ENCODE measurements around the gene TIMM50. TPM values are rescaled to one million over a fixed set of nuclear protein-coding genes. Genes with fewer than 3 reads are reported as not detected.
A peak's percentile ranks its signal among the peaks of the same experiment; 100 is the strongest.

Gene TIMM50
- total and polyA plus RNA-seq, 12 donors, result 67.3 to 160 (median 79.9) TPM

DNA sequence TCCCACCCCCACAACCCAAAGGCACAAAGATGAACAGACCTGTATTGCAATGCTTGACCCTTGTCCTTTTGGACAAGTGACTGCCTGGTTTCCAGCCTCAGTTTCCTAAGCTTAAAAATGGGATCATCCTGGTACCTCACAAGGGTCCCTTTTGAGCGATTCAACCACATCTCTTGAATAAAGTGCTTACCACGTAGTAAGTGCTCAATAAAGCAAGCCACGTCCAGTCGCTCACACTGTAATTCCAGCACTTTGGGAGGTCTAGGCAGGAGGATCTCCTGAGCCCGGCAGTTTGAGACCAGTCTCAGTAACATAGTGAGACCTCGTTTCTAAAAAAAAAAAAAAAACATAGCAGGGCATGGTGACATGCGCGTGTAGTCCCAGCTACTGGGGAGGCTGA is 19.3 kb downstream of the TIMM50 start:
- Histone ChIP-seq H3K27ac (no peak overlapping the region), H3K36me3 (no peaks in the 10 kb centered on the region), H3K27me3 (peaks cover 19 to 98% (median 88%) of the 10 kb centered on the region in 7 donors), H3K4me3 (no peak overlapping the region), H3K9me3 (no peaks in the 10 kb centered on the region), H3K4me1 (peaks cover 0 to 27% (median 19%) of the 10 kb centered on the region in 9 donors)
- 77 to 83% methylated on average over 8 of the region's 8 CpGs for WGBS, 2 donors
- ATAC-seq, result no peak
- no peak for DNase-seq
- intact Hi-C loops (cut with DNase I), result no loop called here
- TF ChIP-seq, protein P1, sequence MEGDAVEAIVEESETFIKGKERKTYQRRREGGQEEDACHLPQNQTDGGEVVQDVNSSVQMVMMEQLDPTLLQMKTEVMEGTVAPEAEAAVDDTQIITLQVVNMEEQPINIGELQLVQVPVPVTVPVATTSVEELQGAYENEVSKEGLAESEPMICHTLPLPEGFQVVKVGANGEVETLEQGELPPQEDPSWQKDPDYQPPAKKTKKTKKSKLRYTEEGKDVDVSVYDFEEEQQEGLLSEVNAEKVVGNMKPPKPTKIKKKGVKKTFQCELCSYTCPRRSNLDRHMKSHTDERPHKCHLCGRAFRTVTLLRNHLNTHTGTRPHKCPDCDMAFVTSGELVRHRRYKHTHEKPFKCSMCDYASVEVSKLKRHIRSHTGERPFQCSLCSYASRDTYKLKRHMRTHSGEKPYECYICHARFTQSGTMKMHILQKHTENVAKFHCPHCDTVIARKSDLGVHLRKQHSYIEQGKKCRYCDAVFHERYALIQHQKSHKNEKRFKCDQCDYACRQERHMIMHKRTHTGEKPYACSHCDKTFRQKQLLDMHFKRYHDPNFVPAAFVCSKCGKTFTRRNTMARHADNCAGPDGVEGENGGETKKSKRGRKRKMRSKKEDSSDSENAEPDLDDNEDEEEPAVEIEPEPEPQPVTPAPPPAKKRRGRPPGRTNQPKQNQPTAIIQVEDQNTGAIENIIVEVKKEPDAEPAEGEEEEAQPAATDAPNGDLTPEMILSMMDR (IDR thresholded peaks at IDR 0.05), result no peak

DNA sequence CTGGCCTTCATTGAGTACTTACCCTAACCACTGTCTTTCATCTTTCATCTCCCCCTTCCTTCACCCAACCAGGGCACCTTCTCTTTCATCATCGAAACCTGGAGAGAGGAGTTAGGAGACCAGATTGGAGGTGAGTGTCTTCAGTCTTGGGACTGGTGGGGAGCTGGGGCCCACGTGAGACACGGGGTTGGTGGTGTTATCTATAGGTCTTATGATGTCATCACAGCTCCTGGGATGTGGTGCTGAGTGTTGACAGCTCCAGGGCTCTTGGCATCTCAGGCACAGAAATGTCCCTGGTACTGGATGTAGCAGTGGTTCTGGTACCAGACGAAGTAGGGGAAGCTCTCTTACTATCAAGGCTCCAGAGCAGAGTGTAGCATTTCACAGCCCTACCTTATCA is 19.9 kb downstream of the TIMM50 start:
- peaks cover 0 to 27% (median 19%) of the 10 kb centered on the region in 9 donors for H3K4me1 ChIP-seq
- peaks cover 19 to 100% (median 94%) of the 10 kb centered on the region in 7 donors for H3K27me3 ChIP-seq
- ATAC-seq, result no peak
- H3K9me3 ChIP-seq, result no peaks in the 10 kb centered on the region
- H3K4me3 ChIP-seq, result no peak overlapping the region
- WGBS, 2 donors, result 28 to 33% methylated on average over 4 of the region's 4 CpGs
- intact Hi-C loops (cut with DNase I), result no loop called here
- TF ChIP-seq, protein P1 (IDR thresholded peaks at IDR 0.05), result no peak
- no peak overlapping the region for H3K27ac ChIP-seq
- no peaks in the 10 kb centered on the region for H3K36me3 ChIP-seq
- DNase-seq, result no peak

DNA sequence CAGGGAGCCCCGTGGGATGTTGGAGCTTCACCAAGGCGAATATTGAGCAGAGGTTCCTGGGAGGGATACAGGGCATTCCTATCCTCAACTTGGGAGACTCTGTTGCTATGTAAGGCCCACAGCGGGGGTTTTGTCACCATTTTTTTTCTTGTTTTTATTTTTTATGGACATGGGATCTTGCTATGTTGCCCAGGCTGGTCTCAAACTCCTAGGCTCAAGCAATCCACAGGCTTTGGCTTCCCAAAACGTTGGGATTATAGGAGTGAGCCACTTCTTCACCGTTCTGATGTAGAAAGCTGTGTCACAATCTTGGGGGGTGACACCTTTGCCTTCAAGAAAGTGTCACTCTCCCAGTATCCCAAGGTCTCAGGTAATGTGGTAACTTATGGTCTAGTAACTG is 20.7 kb downstream of the TIMM50 start:
- DNase-seq (no peak), ATAC-seq (no peak)
- H3K27me3 ChIP-seq, result peaks cover 19 to 100% (median 96%) of the 10 kb centered on the region in 7 donors
- 77 to 82% methylated on average over 5 of the region's 5 CpGs for WGBS, 2 donors
- no peak overlapping the region for H3K4me3 ChIP-seq
- no peak overlapping the region for H3K27ac ChIP-seq
- intact Hi-C loops (cut with DNase I), result no loop called here
- H3K4me1 ChIP-seq, result peaks cover 0 to 27% (median 19%) of the 10 kb centered on the region in 9 donors
- TF ChIP-seq, protein P1 (IDR thresholded peaks at IDR 0.05), result no peak
- no peaks in the 10 kb centered on the region for H3K9me3 ChIP-seq
- H3K36me3 ChIP-seq, result no peaks in the 10 kb centered on the region

DNA sequence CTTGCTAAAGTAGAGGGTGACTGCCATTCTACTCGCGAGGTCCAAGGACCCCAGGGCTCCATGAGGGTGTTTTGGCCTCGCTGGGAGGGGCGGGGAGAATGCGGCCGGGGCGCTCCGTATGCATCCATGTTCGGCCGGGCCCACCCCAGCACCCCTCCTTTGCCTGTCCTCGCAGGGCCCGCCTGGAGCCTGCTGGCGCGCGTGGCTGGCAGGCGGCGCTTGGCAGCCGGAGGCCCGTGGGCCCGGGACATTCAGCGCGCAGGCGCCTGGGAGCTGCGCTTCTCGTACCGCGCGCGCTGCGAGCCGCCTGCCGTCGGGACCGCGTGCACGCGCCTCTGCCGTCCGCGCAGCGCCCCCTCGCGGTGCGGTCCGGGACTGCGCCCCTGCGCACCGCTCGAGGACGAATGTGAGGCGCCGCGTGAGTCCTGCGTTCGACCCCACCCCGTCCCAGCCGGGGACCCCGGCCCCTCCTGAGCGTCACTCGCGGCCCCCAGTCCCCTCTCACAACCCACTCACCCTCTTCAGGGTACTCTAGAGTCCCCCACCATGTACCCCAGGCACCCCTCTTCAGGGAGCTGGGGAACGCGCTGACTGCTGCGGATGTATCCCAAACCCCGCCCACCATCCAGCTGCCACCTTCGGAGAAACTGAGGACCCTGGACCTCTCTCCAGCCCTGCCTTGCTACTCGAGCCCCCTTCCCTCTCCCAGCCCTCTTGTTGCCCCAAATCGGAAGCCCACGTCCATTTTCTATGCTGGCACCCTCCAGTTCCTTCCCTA is 22.2 kb downstream of the TIMM50 start:
- Histone ChIP-seq H3K27me3 (peaks cover 29 to 100% (median 96%) of the 10 kb centered on the region in 7 donors), H3K4me1 (peaks cover 0 to 35% (median 24%) of the 10 kb centered on the region in 9 donors), H3K4me3 (peak overlapping the region in 2 of 10 donors; percentile 7 to 14), H3K36me3 (no peaks in the 10 kb centered on the region), H3K27ac (no peak overlapping the region), H3K9me3 (no peaks in the 10 kb centered on the region)
- peak; percentile 24 to 67 for DNase-seq
- peak; percentile 54 to 88 (median 68) for ATAC-seq
- TF ChIP-seq, protein P1 (IDR thresholded peaks at IDR 0.05), result peak; percentile 60 to 85 (median 70)
- WGBS, 2 donors, result 11 to 13% methylated on average over 51 to 69 of the region's 69 CpGs
- intact Hi-C loops (cut with DNase I), result no loop called here

Measured in heart right ventricle (tissue), 16 donors.